DND-41 (cell line): ENCODE results near the gene ADAMTS13.

ENCODE experiments used
- EZH2 ChIP-seq: IDR thresholded peaks from 3 replicates; pipeline ENCODE4 v1.6.1; 2012; ENCODE audit warnings: borderline replicate concordance, low read depth, mild to moderate bottlenecking, moderate library complexity, low read length, inconsistent platforms; ENCODE audit not compliant: severe bottlenecking
- TF ChIP-seq, protein P1 (sequence below): IDR thresholded peaks from 2 replicates; pipeline ENCODE4 v1.5.1; 2012; ENCODE audit warnings: borderline replicate concordance, low read length, moderate library complexity, mild to moderate bottlenecking; ENCODE audit not compliant: poor library complexity, severe bottlenecking; ENCODE audit errors: extremely low read depth

DNA sequence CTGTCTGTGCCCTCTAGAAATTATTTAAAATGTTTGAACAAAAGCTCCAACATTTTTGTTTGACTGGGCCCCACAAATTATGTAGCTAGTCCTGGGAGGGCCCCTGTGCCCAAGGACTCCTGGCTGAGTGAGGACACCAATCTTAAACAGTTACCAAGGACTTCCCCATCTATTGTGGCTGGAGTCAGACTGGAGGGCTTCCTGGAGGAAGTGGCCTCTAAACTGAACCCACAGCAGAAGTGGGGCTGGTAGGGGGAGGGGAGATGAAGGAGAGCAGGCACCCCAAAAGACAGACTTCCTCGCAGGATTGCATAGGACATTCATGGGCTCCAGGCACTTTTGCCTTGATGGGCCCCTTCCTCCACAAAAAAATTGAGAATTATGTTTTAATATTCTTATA lies 8.1 kb downstream of the ADAMTS13 start:
- no peak for TF ChIP-seq EZH2
- TF ChIP-seq, protein P1, sequence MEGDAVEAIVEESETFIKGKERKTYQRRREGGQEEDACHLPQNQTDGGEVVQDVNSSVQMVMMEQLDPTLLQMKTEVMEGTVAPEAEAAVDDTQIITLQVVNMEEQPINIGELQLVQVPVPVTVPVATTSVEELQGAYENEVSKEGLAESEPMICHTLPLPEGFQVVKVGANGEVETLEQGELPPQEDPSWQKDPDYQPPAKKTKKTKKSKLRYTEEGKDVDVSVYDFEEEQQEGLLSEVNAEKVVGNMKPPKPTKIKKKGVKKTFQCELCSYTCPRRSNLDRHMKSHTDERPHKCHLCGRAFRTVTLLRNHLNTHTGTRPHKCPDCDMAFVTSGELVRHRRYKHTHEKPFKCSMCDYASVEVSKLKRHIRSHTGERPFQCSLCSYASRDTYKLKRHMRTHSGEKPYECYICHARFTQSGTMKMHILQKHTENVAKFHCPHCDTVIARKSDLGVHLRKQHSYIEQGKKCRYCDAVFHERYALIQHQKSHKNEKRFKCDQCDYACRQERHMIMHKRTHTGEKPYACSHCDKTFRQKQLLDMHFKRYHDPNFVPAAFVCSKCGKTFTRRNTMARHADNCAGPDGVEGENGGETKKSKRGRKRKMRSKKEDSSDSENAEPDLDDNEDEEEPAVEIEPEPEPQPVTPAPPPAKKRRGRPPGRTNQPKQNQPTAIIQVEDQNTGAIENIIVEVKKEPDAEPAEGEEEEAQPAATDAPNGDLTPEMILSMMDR = no peak
